K562 (cell line): Measurements from ENCODE around the gene KDM4C. TPM values are rescaled to one million over a fixed set of nuclear protein-coding genes. Genes with fewer than 3 reads are reported as not detected.
A peak's percentile ranks its signal among the peaks of the same experiment; 100 is the strongest.

ENCODE experiments used
- ATAC-seq: fragments of 200-7000 bp; cut with Tn5 transposase; 3 replicates; pipeline ENCODE4 v1.9.1; 2020; ENCODE audit warnings: moderate library complexity
- BruUV-seq: library from RNA; stranded (reverse); fragments of 400-500 nt; replicated peaks from 2 replicates; lab custom pipeline; 2021; lab: Mats Ljungman, UMichigan
- CTCF ChIA-PET: fragments of 300-600 bp; formaldehyde crosslinking; extraction: SDS; loops from one replicate; lab custom pipeline; 2021; ENCODE audit warnings: low intra/inter-chr PET ratio; lab: Yijun Ruan, JAX
- POLR2A ChIA-PET: fragments of 300-600, 350-650 bp; sonication (Branson Sonifier 250); formaldehyde crosslinking; extraction: SDS; loops from one replicate; lab custom pipeline; 2021; ENCODE audit warnings: antibody characterized with exemption, inconsistent platforms; lab: Yijun Ruan, JAX
- DNase-seq, 4 experiments: peaks; one replicate each; pipeline versions ENCODE4 v3.0.0 to v3.0.0-alpha.2; 2011 to 2018; ENCODE audit warnings: low spot score in 3 of 4, mixed read lengths in 3 of 4; ENCODE audit errors: extremely low read depth in 1 of 4
- FAIRE-seq: peaks from 2 replicates; lab custom pipeline; 2011; peaks lifted over from hg19 to GRCh38; lab: Jason Lieb, UNC
- H2AFZ ChIP-seq: 2 replicates; pipeline ENCODE4 v1.6.0; 2011; ENCODE audit warnings: low read depth, low read length, control low read depth, inconsistent platforms
- H3K27ac ChIP-seq: fragments of 200-600 bp; 3 replicates; pipeline ENCODE4 v1.8.0; 2011; ENCODE audit warnings: low read depth, mild to moderate bottlenecking, control low read depth, inconsistent platforms, low read length, moderate library complexity, mixed read lengths; ENCODE audit errors: extremely low read depth
- H3K27me3 ChIP-seq, 2 experiments: fragments of 300-600 bp in 1 of 2; 2 replicates in 1 of 2; 3 replicates in 1 of 2; pipeline versions ENCODE4 v1.6.0 to v1.8.0; 2011; ENCODE audit warnings: inconsistent platforms in 2 of 2, low read length in 2 of 2, mild to moderate bottlenecking in 1 of 2, mixed read lengths in 1 of 2, moderate library complexity in 1 of 2; ENCODE audit not compliant: control insufficient read depth in 2 of 2, insufficient read depth in 2 of 2
- H3K36me3 ChIP-seq: fragments of 300-600 bp; 3 replicates; pipeline ENCODE4 v1.8.0; 2011; ENCODE audit warnings: mild to moderate bottlenecking, low read length, inconsistent platforms; ENCODE audit not compliant: control insufficient read depth, insufficient read depth
- H3K4me1 ChIP-seq, 2 experiments: fragments of 200-600 bp in 1 of 2; replicated peaks in 1 of 2; 2 replicates in 1 of 2; 3 replicates in 1 of 2; pipeline versions ENCODE4 v1.5.1 to v1.8.0; 2011; ENCODE audit warnings: inconsistent platforms in 2 of 2, low read length in 2 of 2, mild to moderate bottlenecking in 1 of 2, mixed read lengths in 1 of 2, moderate library complexity in 1 of 2; ENCODE audit not compliant: control insufficient read depth in 2 of 2, insufficient read depth in 2 of 2
- H3K4me2 ChIP-seq: 2 replicates; pipeline ENCODE4 v1.6.1; 2011; ENCODE audit warnings: low read length, control low read depth, inconsistent platforms, mixed read lengths; ENCODE audit not compliant: insufficient read depth
- H3K4me3 ChIP-seq: fragments of 200-600 bp; sonication (generic), shearing (Covaris generic); 2 replicates; pipeline ENCODE4 v1.5.1; 2016; ENCODE audit warnings: control low read depth, inconsistent platforms
- H3K79me2 ChIP-seq: fragments of 200-600 bp; 3 replicates; pipeline ENCODE4 v1.8.0; 2011; ENCODE audit warnings: low read length, inconsistent platforms; ENCODE audit not compliant: control insufficient read depth, insufficient read depth
- H3K9ac ChIP-seq, 2 experiments: 2 replicates each; pipeline versions ENCODE4 v1.6.0 to v1.6.1; 2011; ENCODE audit warnings: low read depth in 2 of 2, low read length in 2 of 2, control low read depth in 1 of 2, inconsistent platforms in 1 of 2, mild to moderate bottlenecking in 1 of 2, mixed read lengths in 1 of 2; ENCODE audit not compliant: insufficient read depth in 1 of 2
- H3K9me1 ChIP-seq: one replicate; pipeline ENCODE4 v1.6.0; 2011; ENCODE audit warnings: inconsistent platforms, mild to moderate bottlenecking, low read length, moderate library complexity; ENCODE audit not compliant: control insufficient read depth, insufficient read depth
- H3K9me3 ChIP-seq: replicated peaks from 2 replicates; pipeline ENCODE4 v1.5.1; 2011; ENCODE audit warnings: low read depth, low read length, inconsistent platforms; ENCODE audit not compliant: control insufficient read depth, insufficient read depth
- H4K20me1 ChIP-seq: replicated peaks from 2 replicates; pipeline ENCODE4 v1.6.1; 2011; ENCODE audit warnings: low read length, inconsistent platforms, mixed read lengths; ENCODE audit not compliant: control insufficient read depth, insufficient read depth
- CBX3 ChIP-seq, 2 experiments: IDR thresholded peaks; 1 replicate in 1 of 2; 2 replicates in 1 of 2; pipeline ENCODE4 v1.6.1; 2012; ENCODE audit warnings: inconsistent platforms in 2 of 2, low read length in 2 of 2, borderline replicate concordance in 1 of 2, control low read depth in 1 of 2
- CHCHD3 ChIP-seq: fragments of 250-450 bp; sonication (Bioruptor Pico); IDR thresholded peaks from 2 replicates; pipeline ENCODE4 v2.1.2; 2022; ENCODE audit warnings: mild to moderate bottlenecking
- HMBOX1 ChIP-seq: sonication (generic); IDR thresholded peaks from 2 replicates; pipeline ENCODE4 v1.6.1; 2016
- NELFE ChIP-seq: IDR thresholded peaks from 2 replicates; pipeline ENCODE4 v1.6.1; 2011; ENCODE audit warnings: mild to moderate bottlenecking; ENCODE audit not compliant: insufficient read depth, insufficient read length
- NRF1 ChIP-seq, 2 experiments: fragments of 450-650 bp; IDR thresholded peaks in 1 of 2; conservative IDR thresholded peaks in 1 of 2; 2 replicates each; pipeline ENCODE4 v1.6.1; 2014; ENCODE audit warnings: mild to moderate bottlenecking in 2 of 2
- PRDM10 ChIP-seq: fragments of 450-650 bp; IDR thresholded peaks from 2 replicates; pipeline ENCODE4 v1.6.1; 2018; ENCODE audit not compliant: partially characterized antibody
- RFX1 ChIP-seq: fragments of 450-650 bp; IDR thresholded peaks from 2 replicates; pipeline ENCODE4 v1.6.1; 2016; ENCODE audit warnings: mild to moderate bottlenecking, moderate library complexity
- TEAD4 ChIP-seq, 2 experiments: sonication (generic) in 1 of 2; formaldehyde crosslinking in 1 of 2; IDR thresholded peaks; 2 replicates each; pipeline versions ENCODE4 v1.6.1 to v1.8.0; 2012 to 2022; ENCODE audit warnings: borderline replicate concordance in 1 of 2, inconsistent platforms in 1 of 2, low read length in 1 of 2, mild to moderate bottlenecking in 1 of 2, missing genetic modification reagents in 1 of 2
- YBX1 ChIP-seq: fragments of 450-650 bp; IDR thresholded peaks from 2 replicates; pipeline ENCODE4 v1.7.1; 2016; ENCODE audit warnings: mild to moderate bottlenecking
- YY1 ChIP-seq, 3 experiments: IDR thresholded peaks; 2 replicates each; pipeline ENCODE4 v1.6.1; 2011; ENCODE audit warnings: low read length in 2 of 3, mild to moderate bottlenecking in 2 of 3, moderate library complexity in 2 of 3, borderline replicate concordance in 1 of 3, control low read depth in 1 of 3, low read depth in 1 of 3; ENCODE audit not compliant: insufficient read depth in 3 of 3, insufficient replicate concordance in 2 of 3, control insufficient read depth in 1 of 3, insufficient read length in 1 of 3; ENCODE audit errors: extremely low read depth in 1 of 3
- ZNF586 ChIP-seq: fragments of 450-650 bp; formaldehyde crosslinking; conservative IDR thresholded peaks from 2 replicates; pipeline ENCODE4 v1.4.0; 2020; ENCODE audit warnings: mild to moderate bottlenecking, moderate library complexity
- WGBS: fragments of 100-300 bp; shearing (Covaris generic); methylation state at CpG from one replicate; pipeline ENCODE4 v1.1.6; 2016; ENCODE audit warnings: low coverage, mixed read lengths; ENCODE audit not compliant: insufficient coverage; ENCODE audit errors: missing lambda C conversion rate; 5-methylcytosine and 5-hydroxymethylcytosine counted together
- in situ Hi-C: fragments of 300-500 bp; cut with MboI; formaldehyde crosslinking; loops from 4 replicates; pipeline ENCODE4 v1.15.0; 2018; ENCODE audit warnings: inconsistent platforms, mixed read lengths
- intact Hi-C: fragments of 100-400 bp; cut with micrococcal nuclease; formaldehyde crosslinking; loops from 2 replicates; pipeline ENCODE4 v1.14.2; 2022
- polyA plus RNA-seq, 8 experiments: library from polyadenylated mRNA; depleted of rRNA in 4 of 8; stranded (reverse) in 5 of 8; unstranded in 3 of 8; fragments of >200 nt; fragmentation: Nextera tagmentation in 2 of 8; fragmentation: Illumina TruSeq in 1 of 8; extraction: Ambion mirVana in 2 of 8; extraction: Trizol in 1 of 8; gene quantifications; 2 replicates each; pipeline versions ENCODE4 v1.2.1 to v1.2.3, GENCODE V29; 2011 to 2014; ENCODE audit warnings: inconsistent platforms in 1 of 8, missing spikeins in 1 of 8
- total RNA-seq, 7 experiments: library from RNA; depleted of rRNA in 6 of 7; stranded (reverse); fragments of >200 nt in 6 of 7; fragmentation: Illumina TruSeq in 2 of 7; extraction: Trizol in 2 of 7; gene quantifications; 2 replicates each; pipeline versions ENCODE4 v1.2.1 to v1.2.3, GENCODE V29; 2011 to 2021; ENCODE audit warnings: low replicate concordance in 1 of 7
- TF ChIP-seq, protein P1 (sequence below): IDR thresholded peaks from 2 replicates; pipeline ENCODE4 v1.6.1; 2012; ENCODE audit warnings: low read depth, low read length, improper control_type of control experiment, borderline replicate concordance

KDM4C gene
- total and polyA plus RNA-seq, 9 of the 15 experiments (the other 6 are each of a cell fraction or from before 2014, with no cell fraction given), result 5.4 to 17.0 (median 12.6) TPM

DNA sequence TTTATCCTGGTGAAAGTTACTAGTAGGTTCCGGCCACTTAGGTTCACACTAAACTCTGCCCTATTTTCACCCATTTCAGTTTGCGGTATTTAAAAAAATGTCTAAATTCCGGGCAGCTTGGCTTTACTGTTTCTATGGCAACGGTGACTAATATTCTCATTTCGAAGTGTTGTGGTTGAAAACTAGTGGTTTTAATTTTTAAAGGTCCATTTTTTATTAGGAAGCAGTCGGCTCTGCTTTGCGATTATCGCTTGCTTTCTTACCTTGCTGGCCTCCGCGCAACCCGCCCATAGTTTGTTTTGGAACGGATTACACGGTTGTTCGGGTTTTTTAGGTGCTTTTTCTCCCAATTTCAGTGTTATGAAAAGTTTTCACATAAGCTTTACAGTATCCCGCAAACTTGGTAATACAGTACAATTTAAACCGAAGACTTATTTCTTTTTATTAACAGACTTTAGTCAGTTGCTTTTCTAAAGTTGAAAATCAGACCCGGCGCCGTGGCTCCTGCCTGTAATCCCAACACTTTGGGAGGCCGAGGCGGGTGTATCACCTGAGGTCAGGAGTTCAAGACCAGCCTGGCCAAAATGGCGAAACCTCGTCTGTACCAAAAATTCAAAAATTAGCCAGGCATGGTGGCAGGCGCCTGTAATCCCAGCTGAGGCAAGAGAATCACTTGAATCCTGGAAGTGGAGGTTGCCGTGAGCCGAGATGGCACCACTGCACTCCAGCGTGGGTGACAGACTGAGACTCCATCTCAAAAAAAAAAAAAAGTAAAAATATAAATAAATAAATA is 1.6 kb downstream of the KDM4C start:
- Histone ChIP-seq H4K20me1 (no peaks in the 10 kb centered on the region), H3K4me1 (peaks cover 2 to 15% of the 10 kb centered on the region in 2 experiments; a peak in 4 of 5 replicates), H2AFZ (peak overlapping the region; percentile 86), H3K9me1 (no peaks in the 10 kb centered on the region), H3K4me3 (peak overlapping the region; percentile 84), H3K79me2 (peaks cover 59% of the 10 kb centered on the region), H3K27me3 (no peaks in the 10 kb centered on the region), H3K27ac (peak overlapping the region; percentile 91; the same call in 2 of the 3 replicates), H3K36me3 (no peaks in the 10 kb centered on the region), H3K9me3 (no peaks in the 10 kb centered on the region), H3K9ac (peak overlapping the region; percentile 27 to 85; a peak in 2 of 4 replicates), H3K4me2 (peak overlapping the region; percentile 81)
- BruUV-seq, result no TSS peak
- TF ChIP-seq PRDM10, result peak; percentile 2
- TF ChIP-seq CHCHD3 (CRISPR knock-in tag), result no peak
- TF ChIP-seq CBX3 (IDR thresholded peaks at IDR 0.05; ENCODE audit: borderline replicate concordance in 1 of 2, low read length in 2 of 2), result no peak
- TF ChIP-seq YBX1, result no peak
- peak in 1 of 3 experiments; percentile 12 for TF ChIP-seq YY1 (IDR thresholded peaks at IDR 0.05; ENCODE audit: borderline replicate concordance in 1 of 3, control insufficient read depth in 1 of 3, extremely low read depth in 1 of 3, insufficient read depth in 3 of 3, insufficient read length in 1 of 3, insufficient replicate concordance in 2 of 3, low read depth in 1 of 3, low read length in 2 of 3)
- no peak for TF ChIP-seq NELFE
- TF ChIP-seq ZNF586 (CRISPR knock-in tag), result no peak
- TF ChIP-seq HMBOX1, result peak; percentile 71; the same call in 1 of the 2 replicates
- 0 out of 2 replicates have a peak, but pooled peaks have one; percentile 31 for TF ChIP-seq TEAD4 (IDR thresholded peaks at IDR 0.05; ENCODE audit: low read length)
- TF ChIP-seq TEAD4 (CRISPR knock-in tag; IDR thresholded peaks at IDR 0.05; ENCODE audit: borderline replicate concordance), result no peak
- peak; percentile 93 for TF ChIP-seq RFX1
- TF ChIP-seq, protein P1, sequence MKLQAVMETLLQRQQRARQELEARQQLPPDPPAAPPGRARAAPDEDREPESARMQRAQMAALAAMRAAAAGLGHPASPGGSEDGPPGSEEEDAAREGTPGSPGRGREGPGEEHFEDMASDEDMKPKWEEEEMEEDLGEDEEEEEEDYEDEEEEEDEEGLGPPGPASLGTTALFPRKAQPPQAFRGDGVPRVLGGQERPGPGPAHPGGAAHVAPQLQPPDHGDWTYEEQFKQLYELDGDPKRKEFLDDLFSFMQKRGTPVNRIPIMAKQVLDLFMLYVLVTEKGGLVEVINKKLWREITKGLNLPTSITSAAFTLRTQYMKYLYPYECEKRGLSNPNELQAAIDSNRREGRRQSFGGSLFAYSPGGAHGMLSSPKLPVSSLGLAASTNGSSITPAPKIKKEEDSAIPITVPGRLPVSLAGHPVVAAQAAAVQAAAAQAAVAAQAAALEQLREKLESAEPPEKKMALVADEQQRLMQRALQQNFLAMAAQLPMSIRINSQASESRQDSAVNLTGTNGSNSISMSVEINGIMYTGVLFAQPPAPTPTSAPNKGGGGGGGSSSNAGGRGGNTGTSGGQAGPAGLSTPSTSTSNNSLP, result no peak
- peak in 1 of 2 experiments; percentile 26 for TF ChIP-seq NRF1 (conservative IDR thresholded peaks at IDR 0.05 in 1 of 2, IDR thresholded peaks at IDR 0.05 in 1 of 2)
- in situ Hi-C loops, result no loop called here
- peak in 2 of 4 experiments; percentile 16 to 34 for DNase-seq
- no peak for FAIRE-seq
- POLR2A ChIA-PET, result no interaction called here
- WGBS, result 1% methylated on average over 17 of the region's 27 CpGs
- intact Hi-C loops, result loop anchor here (5.0 kb wide), 1 partner anchor 77 kb away; no protein-coding TSS in a partner anchor
- no peak for ATAC-seq
- CTCF ChIA-PET, result no interaction called here
